G401 (cell line): ENCODE data around the gene SPAG4. TPM values are rescaled to one million over a fixed set of nuclear protein-coding genes. Genes with fewer than 3 reads are reported as not detected.

ENCODE experiments used
- total RNA-seq: library from RNA; depleted of rRNA; stranded (reverse); fragments of >200 nt; shearing (Covaris generic); gene quantifications from 2 replicates; pipeline ENCODE4 v1.2.3, GENCODE V29; 2014; rRNA removed

The SPAG4 gene
- total RNA-seq, 1 experiment from 2014 or later: 8.0 TPM

Other genes with a start within 250 kb of the SPAG4 start
- 36.1 and 66.2 TPM in 2 replicates for gene UQCC1, start 203.9 kb upstream of the SPAG4 start, total RNA-seq
- 0.62 and 0.71 TPM in 2 replicates for gene GDF5, start 177.6 kb upstream of the SPAG4 start, total RNA-seq
- 29.3 and 39.2 TPM in 2 replicates for gene CEP250, start 160.2 kb upstream of the SPAG4 start, total RNA-seq
- not detected in 2 replicates for gene C20orf173, start 86.2 kb upstream of the SPAG4 start, total RNA-seq
- gene ERGIC3, start 73.8 kb upstream of the SPAG4 start, total RNA-seq: 344 and 371 TPM in 2 replicates
- 49.2 and 87.2 TPM in 2 replicates for gene CPNE1, start 49.1 kb downstream of the SPAG4 start, total RNA-seq
- 72.7 and 80.0 TPM in 2 replicates for gene RBM12, start 49.1 kb downstream of the SPAG4 start, total RNA-seq
- 77.7 and 89.4 TPM in 2 replicates for gene NFS1, start 83.5 kb downstream of the SPAG4 start, total RNA-seq
- 152 and 320 TPM in 2 replicates for gene ROMO1, start 83.6 kb downstream of the SPAG4 start, total RNA-seq
- 275 and 324 TPM in 2 replicates for gene RBM39, start 126.4 kb downstream of the SPAG4 start, total RNA-seq
- gene PHF20, start 156.2 kb downstream of the SPAG4 start, total RNA-seq: 46.1 and 81.2 TPM in 2 replicates